BLaER1 treated with 17β-estradiol and CSF1 and Interleukin-3, amounts not matched to agents 10 nM and 100 nM (cell line): ENCODE results near the gene MORC2.

Experiments used
- H3K27ac ChIP-seq, 11 experiments: shearing (Covaris generic); formaldehyde crosslinking; 2 replicates each; pipeline ENCODE4 v1.8.1; 2022
- H3K27me3 ChIP-seq, 11 experiments: shearing (Covaris generic); formaldehyde crosslinking; 2 replicates each; pipeline ENCODE4 v1.8.1; 2022
- H3K36me3 ChIP-seq, 11 experiments: shearing (Covaris generic); formaldehyde crosslinking; 2 replicates each; pipeline ENCODE4 v1.8.1; 2022
- H3K4me1 ChIP-seq, 10 experiments: shearing (Covaris generic); formaldehyde crosslinking; 2 replicates each; pipeline ENCODE4 v1.8.1; 2022
- H3K4me2 ChIP-seq, 11 experiments: shearing (Covaris generic); formaldehyde crosslinking; 2 replicates each; pipeline ENCODE4 v1.8.1; 2022
- H3K4me3 ChIP-seq, 10 experiments: shearing (Covaris generic); formaldehyde crosslinking; 2 replicates each; pipeline ENCODE4 v1.8.1; 2022
- H3K9ac ChIP-seq, 11 experiments: shearing (Covaris generic); formaldehyde crosslinking; 2 replicates each; pipeline ENCODE4 v1.8.1; 2022
- H3K9me3 ChIP-seq, 11 experiments: shearing (Covaris generic); formaldehyde crosslinking; replicated peaks in 1 of 11; 2 replicates each; pipeline ENCODE4 v1.8.1; 2022
- H4K20me1 ChIP-seq, 11 experiments: shearing (Covaris generic); formaldehyde crosslinking; 2 replicates each; pipeline ENCODE4 v1.8.1; 2022
- Cebpa-rat ChIP-seq, 11 experiments: shearing (Covaris generic); IDR thresholded peaks; 2 replicates each; pipeline ENCODE4 v1.8.1; 2022

Gene MORC2

GRCh38 chr22:30968924-30969531, 454 bp upstream of the MORC2 start, which contains the start of gene TUG1:
TSS of gene TUG1 (plus strand) at chr22:30969265.
- peaks cover 13 to 54% (median 29%) of the 10 kb centered on the region in 10 experiments for H3K4me1 ChIP-seq

GRCh38 chr22:30964858-30965257, 3.7 kb downstream of the MORC2 start:
- no peak for TF ChIP-seq Cebpa-rat (IDR thresholded peaks at IDR 0.05)
- Histone ChIP-seq H3K9me3 (peaks cover 36 to 63% (median 56%) of the 10 kb centered on the region in 11 experiments), H3K27ac (no peak overlapping the region), H4K20me1 (peaks cover 0 to 19% (median under 1%) of the 10 kb centered on the region in 11 experiments; a peak in 4 of 22 replicates), H3K4me2 (peak overlapping the region in 3 of 11 experiments; percentile 3 to 84 (median 12); a peak in 3 of 22 replicates), H3K4me1 (peaks cover 4 to 32% (median 19%) of the 10 kb centered on the region in 10 experiments; a peak in 17 of 20 replicates), H3K4me3 (no peak overlapping the region), H3K36me3 (peaks cover 4 to 68% (median 54%) of the 10 kb centered on the region in 11 experiments; a peak in 21 of 22 replicates), H3K9ac (no peak overlapping the region), H3K27me3 (no peaks in the 10 kb centered on the region)

More at GRCh38 chr22:30968924-30969531, 454 bp upstream of the MORC2 start, which contains the start of gene TUG1:
- no peak for TF ChIP-seq Cebpa-rat (IDR thresholded peaks at IDR 0.05)
- H4K20me1 ChIP-seq, result peaks cover 0 to 26% (median 9%) of the 10 kb centered on the region in 11 experiments; a peak in 11 of 22 replicates
- peak within 1 kb of the TSS; percentile 69 to 84 (median 76) for H3K4me3 ChIP-seq
- peaks cover 41 to 83% (median 71%) of the 10 kb centered on the region in 11 experiments for H3K36me3 ChIP-seq
- peak within 1 kb of the TSS; percentile 91 to 99 (median 96) for H3K9ac ChIP-seq
- peak within 1 kb of the TSS; percentile 94 to 98 (median 97) for H3K27ac ChIP-seq
- no peaks in the 10 kb centered on the region for H3K27me3 ChIP-seq
- H3K4me2 ChIP-seq, result peak within 1 kb of the TSS; percentile 86 to 96 (median 91)
- peaks cover 71 to 90% (median 82%) of the 10 kb centered on the region in 11 experiments for H3K9me3 ChIP-seq

GRCh38 chr22:30955153-30955552, 13.4 kb downstream of the MORC2 start:
- peaks cover 61 to 89% (median 77%) of the 10 kb centered on the region in 11 experiments for H3K36me3 ChIP-seq
- H3K27me3 ChIP-seq, result no peaks in the 10 kb centered on the region
- TF ChIP-seq Cebpa-rat (IDR thresholded peaks at IDR 0.05), result no peak

GRCh38 chr22:30953206-30953605, 15.4 kb downstream of the MORC2 start:
- H3K9ac ChIP-seq, result no peak overlapping the region
- no peak overlapping the region for H3K27ac ChIP-seq
- TF ChIP-seq Cebpa-rat (IDR thresholded peaks at IDR 0.05), result no peak
- H3K9me3 ChIP-seq, result no peaks in the 10 kb centered on the region
- H3K4me2 ChIP-seq, result no peak overlapping the region
- H3K27me3 ChIP-seq, result no peaks in the 10 kb centered on the region
- H3K4me1 ChIP-seq, result no peaks in the 10 kb centered on the region
- H3K36me3 ChIP-seq, result peaks cover 80 to 100% (median 97%) of the 10 kb centered on the region in 11 experiments
- no peak overlapping the region for H3K4me3 ChIP-seq
- H4K20me1 ChIP-seq, result peaks cover 0 to 19% (median 4%) of the 10 kb centered on the region in 11 experiments; a peak in 4 of 22 replicates

More at GRCh38 chr22:30955153-30955552, 13.4 kb downstream of the MORC2 start:
- H3K4me1 ChIP-seq, result 0 out of 20 replicates have a peak, but pooled peaks cover 0 to 7% (median 0%) of the 10 kb centered on the region in 10 experiments
- H3K27ac ChIP-seq, result no peak overlapping the region
- H3K4me3 ChIP-seq, result no peak overlapping the region
- H3K9me3 ChIP-seq, result no peaks in the 10 kb centered on the region
- H3K4me2 ChIP-seq, result no peak overlapping the region
- no peak overlapping the region for H3K9ac ChIP-seq
- H4K20me1 ChIP-seq, result peaks cover 0 to 13% (median 0%) of the 10 kb centered on the region in 11 experiments; a peak in 3 of 22 replicates

GRCh38 chr22:30949934-30950660, 18.5 kb downstream of the MORC2 start:
- TF ChIP-seq Cebpa-rat (IDR thresholded peaks at IDR 0.05), result no peak
- H3K36me3 ChIP-seq, result peaks cover 93 to 100% (median 99%) of the 10 kb centered on the region in 11 experiments
- peaks cover 0 to 39% (median 7%) of the 10 kb centered on the region in 11 experiments; a peak in 11 of 22 replicates for H4K20me1 ChIP-seq
- H3K9ac ChIP-seq, result no peak overlapping the region
- H3K4me2 ChIP-seq, result no peak overlapping the region
- H3K27ac ChIP-seq, result no peak overlapping the region
- no peak overlapping the region for H3K4me3 ChIP-seq
- peaks cover 0 to 7% (median 0%) of the 10 kb centered on the region in 10 experiments; a peak in 2 of 20 replicates for H3K4me1 ChIP-seq
- no peaks in the 10 kb centered on the region for H3K9me3 ChIP-seq
- H3K27me3 ChIP-seq, result no peaks in the 10 kb centered on the region

- no peak overlapping the region for H3K4me3 ChIP-seq
- H3K4me1 ChIP-seq, result peaks cover 0 to 7% (median 0%) of the 10 kb centered on the region in 10 experiments; a peak in 4 of 20 replicates
- H3K27ac ChIP-seq, result no peak overlapping the region
- peak overlapping the region in 1 of 11 experiments; percentile 31; a peak in 1 of 22 replicates for H3K9ac ChIP-seq
- no peak for TF ChIP-seq Cebpa-rat (IDR thresholded peaks at IDR 0.05)
- H4K20me1 ChIP-seq, result peaks cover 0 to 51% (median 10%) of the 10 kb centered on the region in 11 experiments; a peak in 13 of 22 replicates
- no peak overlapping the region for H3K4me2 ChIP-seq
- H3K27me3 ChIP-seq, result no peaks in the 10 kb centered on the region
- H3K9me3 ChIP-seq, result no peaks in the 10 kb centered on the region
- peaks cover 94 to 100% (median 99%) of the 10 kb centered on the region in 11 experiments for H3K36me3 ChIP-seq
Measured at GRCh38 chr22:30948930-30949342, 19.6 kb downstream of the MORC2 start.

- no peak overlapping the region for H3K27ac ChIP-seq
- H3K4me3 ChIP-seq, result no peak overlapping the region
- H3K36me3 ChIP-seq, result peaks cover 95 to 100% (median 99%) of the 10 kb centered on the region in 11 experiments
- H4K20me1 ChIP-seq, result peaks cover 0 to 55% (median 10%) of the 10 kb centered on the region in 11 experiments; a peak in 13 of 22 replicates
- H3K9me3 ChIP-seq, result no peaks in the 10 kb centered on the region
- H3K27me3 ChIP-seq, result no peaks in the 10 kb centered on the region
- H3K9ac ChIP-seq, result 0 out of 22 replicates have a peak overlapping the region, but pooled peaks of 1 of the 11 experiments have one; percentile 31
- peaks cover 0 to 7% (median 2%) of the 10 kb centered on the region in 10 experiments; a peak in 5 of 20 replicates for H3K4me1 ChIP-seq
- no peak for TF ChIP-seq Cebpa-rat (IDR thresholded peaks at IDR 0.05)
- H3K4me2 ChIP-seq, result no peak overlapping the region
Measured at GRCh38 chr22:30947816-30948454, 20.6 kb downstream of the MORC2 start.

GRCh38 chr22:30947173-30947815, 21.3 kb downstream of the MORC2 start:
- Histone ChIP-seq H3K36me3 (peaks cover 95 to 100% (median 99%) of the 10 kb centered on the region in 11 experiments), H3K4me3 (no peak overlapping the region), H3K4me1 (peaks cover 0 to 7% (median 2%) of the 10 kb centered on the region in 10 experiments; a peak in 5 of 20 replicates), H3K9ac (peak overlapping the region in 2 of 11 experiments; percentile 2 to 25; a peak in 1 of 22 replicates), H3K4me2 (no peak overlapping the region), H3K27me3 (no peaks in the 10 kb centered on the region), H4K20me1 (peaks cover 0 to 55% (median 10%) of the 10 kb centered on the region in 11 experiments; a peak in 14 of 22 replicates), H3K27ac (no peak overlapping the region), H3K9me3 (no peaks in the 10 kb centered on the region)
- no peak for TF ChIP-seq Cebpa-rat (IDR thresholded peaks at IDR 0.05)
